Measurements from ENCODE around the gene WDPCP. TPM values are rescaled to one million over a fixed set of nuclear protein-coding genes. Genes with fewer than 3 reads are reported as not detected.
"Not testable (repeated sequence)": the region's sequence is repeated elsewhere in the genome, so short reads cannot be mapped to it uniquely, and the experiment has no call there.

WDPCP gene
- total RNA-seq (2014; rRNA removed; shearing (Covaris generic); ENCODE audit: low replicate concordance) = 7.8 and 11.0 TPM in 2 replicates

DNA sequence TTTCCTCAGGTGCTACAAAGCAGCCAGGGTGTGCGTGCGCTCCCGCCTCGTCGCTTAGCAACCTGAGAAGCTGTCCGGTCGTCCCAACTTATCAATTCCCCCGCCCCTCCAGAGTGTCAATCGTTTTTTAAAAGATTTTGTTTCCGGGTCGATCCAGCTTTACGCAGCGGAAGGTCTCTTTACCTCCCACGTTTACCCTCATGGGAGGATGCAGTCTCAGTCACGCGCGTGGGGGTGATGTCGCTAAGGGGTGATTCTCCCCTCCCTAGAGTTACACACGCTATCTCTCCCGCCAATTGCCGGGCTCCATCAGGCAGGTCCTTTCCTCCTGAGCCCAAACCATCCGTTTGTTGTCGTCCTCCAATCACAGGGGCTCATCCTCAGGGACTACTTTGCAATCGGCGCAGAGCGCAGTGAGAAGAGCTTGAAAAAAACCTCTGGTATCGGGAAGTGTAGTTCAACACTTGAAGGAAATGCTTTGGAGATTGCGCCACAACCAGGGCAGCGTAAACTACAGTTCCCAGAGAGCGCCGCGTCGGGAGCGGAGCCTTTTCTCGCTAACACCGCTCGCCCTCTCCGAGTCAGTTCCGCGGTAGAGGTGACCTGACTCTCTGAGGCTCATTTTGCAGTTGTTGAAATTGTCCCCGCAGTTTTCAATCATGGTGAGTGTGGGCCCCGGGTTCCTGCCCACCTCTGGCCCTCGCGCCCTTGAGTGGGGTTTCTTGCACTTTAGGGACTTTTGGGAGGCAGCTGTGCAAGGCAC lies at the start of gene WDPCP, which contains the start of gene MDH1:
Gene WDPCP (minus strand): TSS at position 93 of the 763 bp plus-strand sequence. CDS start 206 bp downstream, outside the sequence.
Gene MDH1 (plus strand): TSS at position 579 of the 763 bp plus-strand sequence. CDS start 81 bp downstream, at position 660.
- H3K4me3 ChIP-seq = peak within 1 kb of the TSS; percentile 84
- DNase-seq = peak; percentile 96
- H3K27me3 ChIP-seq = no peaks in the 10 kb centered on the region
- H3K36me3 ChIP-seq = peaks cover 11% of the 10 kb centered on the region
- H3K9me3 ChIP-seq = no peaks in the 10 kb centered on the region

GRCh38 chr2:63632382-63632781 lies 44.1 kb upstream of the WDPCP start:
- H3K9me3 ChIP-seq = peaks cover 2% of the 10 kb centered on the region; the same call in 1 of the 2 replicates
- H3K27me3 ChIP-seq = no peaks in the 10 kb centered on the region
- H3K4me3 ChIP-seq = no peak overlapping the region
- H3K36me3 ChIP-seq = no peaks in the 10 kb centered on the region
- no peak for DNase-seq

DNA sequence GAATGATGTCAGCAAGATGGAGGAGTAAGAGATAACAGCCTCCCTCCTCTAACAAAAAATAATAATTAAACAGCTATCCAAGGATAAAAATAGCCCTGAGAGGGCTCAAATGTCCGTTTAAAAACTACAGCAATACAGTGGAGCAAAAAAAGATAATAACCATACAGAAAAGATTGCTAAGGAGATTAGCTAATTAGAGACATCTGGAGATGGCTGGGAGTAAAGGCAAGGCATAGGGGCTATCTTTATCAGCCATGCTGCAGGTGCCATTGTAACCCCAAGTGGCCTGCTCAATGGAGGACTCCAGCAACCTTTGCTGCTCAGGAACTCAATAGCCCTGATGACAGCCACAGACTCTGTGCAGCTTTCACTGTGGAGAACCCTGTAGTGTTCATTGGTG lies 43.2 kb upstream of the WDPCP start:
- no peak for DNase-seq
- Histone ChIP-seq H3K27me3 (no peaks in the 10 kb centered on the region), H3K9me3 (peaks cover 2% of the 10 kb centered on the region; the same call in 1 of the 2 replicates), H3K36me3 (no peaks in the 10 kb centered on the region), H3K4me3 (no peak overlapping the region)

DNA sequence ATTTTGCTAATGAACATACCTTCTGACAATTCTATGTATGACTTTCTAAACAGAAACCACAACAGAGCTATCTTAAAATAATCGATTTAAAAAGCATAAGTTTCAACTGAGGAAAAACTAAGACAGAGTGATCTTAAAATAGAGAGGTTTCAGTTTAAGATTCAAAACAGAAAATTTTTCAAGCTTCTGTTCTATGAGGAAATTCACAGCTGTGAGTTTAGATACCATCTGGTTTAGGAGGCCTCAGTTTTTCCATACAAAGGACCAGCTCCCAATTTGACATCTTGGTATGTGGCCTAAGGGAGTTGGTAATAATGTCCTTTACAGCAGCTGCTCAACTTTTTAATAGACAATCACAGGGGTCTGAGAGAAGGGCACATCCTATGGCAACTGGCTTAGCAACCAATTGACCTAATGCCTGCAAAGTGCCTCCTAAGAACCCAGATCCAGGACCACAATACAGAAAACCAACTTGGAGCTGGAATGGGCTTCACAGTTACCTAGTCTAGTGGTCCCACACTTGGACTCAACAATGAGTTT lies 40.2 kb upstream of the WDPCP start:
- Histone ChIP-seq H3K36me3 (no peaks in the 10 kb centered on the region), H3K4me3 (no peak overlapping the region), H3K9me3 (no peaks in the 10 kb centered on the region), H3K27me3 (no peaks in the 10 kb centered on the region)
- DNase-seq = no peak

GRCh38 chr2:63627866-63628265 lies 39.6 kb upstream of the WDPCP start:
- Histone ChIP-seq H3K27me3 (no peaks in the 10 kb centered on the region), H3K4me3 (no peak overlapping the region), H3K9me3 (no peaks in the 10 kb centered on the region), H3K36me3 (no peaks in the 10 kb centered on the region)
- DNase-seq = no peak

- DNase-seq, H3K36me3 ChIP-seq, H3K9me3 ChIP-seq, H3K27me3 ChIP-seq, H3K4me3 ChIP-seq: not testable (repeated sequence)
Observed at GRCh38 chr2:63623763-63624162, 35.5 kb upstream of the WDPCP start.

- no peaks in the 10 kb centered on the region for H3K27me3 ChIP-seq
Observed at GRCh38 chr2:63622751-63623150, 34.5 kb upstream of the WDPCP start.

DNA sequence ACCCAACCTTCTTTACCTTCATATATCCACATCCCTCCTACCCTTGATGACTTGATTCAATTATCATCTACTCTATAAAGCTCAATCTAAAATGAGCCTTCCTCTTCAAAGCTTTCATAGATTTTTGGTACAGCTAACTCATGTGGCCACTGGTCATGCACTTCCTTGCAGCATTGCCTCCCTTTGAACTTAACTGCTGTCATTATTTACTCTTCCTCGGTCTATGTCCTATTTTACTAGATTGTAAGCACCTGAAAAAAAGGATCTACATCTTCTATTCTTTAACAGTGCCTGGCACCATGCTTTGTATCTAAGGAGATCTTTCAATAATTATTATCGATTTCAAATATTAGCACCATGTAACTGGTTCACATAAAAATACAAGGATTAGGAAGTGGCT lies 31.1 kb upstream of the WDPCP start:
- H3K4me3 ChIP-seq = no peak overlapping the region
- no peak for DNase-seq
- H3K9me3 ChIP-seq = no peaks in the 10 kb centered on the region
- H3K27me3 ChIP-seq = no peaks in the 10 kb centered on the region
- no peaks in the 10 kb centered on the region for H3K36me3 ChIP-seq

More at GRCh38 chr2:63622751-63623150, 34.5 kb upstream of the WDPCP start:
- no peaks in the 10 kb centered on the region for H3K36me3 ChIP-seq
- no peak for DNase-seq
- no peaks in the 10 kb centered on the region for H3K9me3 ChIP-seq
- no peak overlapping the region for H3K4me3 ChIP-seq

- H3K9me3 ChIP-seq = no peaks in the 10 kb centered on the region
- no peak for DNase-seq
- H3K4me3 ChIP-seq = no peak overlapping the region
- no peaks in the 10 kb centered on the region for H3K27me3 ChIP-seq
- H3K36me3 ChIP-seq = no peaks in the 10 kb centered on the region
Observed at GRCh38 chr2:63617366-63617765, 29.1 kb upstream of the WDPCP start.

DNA sequence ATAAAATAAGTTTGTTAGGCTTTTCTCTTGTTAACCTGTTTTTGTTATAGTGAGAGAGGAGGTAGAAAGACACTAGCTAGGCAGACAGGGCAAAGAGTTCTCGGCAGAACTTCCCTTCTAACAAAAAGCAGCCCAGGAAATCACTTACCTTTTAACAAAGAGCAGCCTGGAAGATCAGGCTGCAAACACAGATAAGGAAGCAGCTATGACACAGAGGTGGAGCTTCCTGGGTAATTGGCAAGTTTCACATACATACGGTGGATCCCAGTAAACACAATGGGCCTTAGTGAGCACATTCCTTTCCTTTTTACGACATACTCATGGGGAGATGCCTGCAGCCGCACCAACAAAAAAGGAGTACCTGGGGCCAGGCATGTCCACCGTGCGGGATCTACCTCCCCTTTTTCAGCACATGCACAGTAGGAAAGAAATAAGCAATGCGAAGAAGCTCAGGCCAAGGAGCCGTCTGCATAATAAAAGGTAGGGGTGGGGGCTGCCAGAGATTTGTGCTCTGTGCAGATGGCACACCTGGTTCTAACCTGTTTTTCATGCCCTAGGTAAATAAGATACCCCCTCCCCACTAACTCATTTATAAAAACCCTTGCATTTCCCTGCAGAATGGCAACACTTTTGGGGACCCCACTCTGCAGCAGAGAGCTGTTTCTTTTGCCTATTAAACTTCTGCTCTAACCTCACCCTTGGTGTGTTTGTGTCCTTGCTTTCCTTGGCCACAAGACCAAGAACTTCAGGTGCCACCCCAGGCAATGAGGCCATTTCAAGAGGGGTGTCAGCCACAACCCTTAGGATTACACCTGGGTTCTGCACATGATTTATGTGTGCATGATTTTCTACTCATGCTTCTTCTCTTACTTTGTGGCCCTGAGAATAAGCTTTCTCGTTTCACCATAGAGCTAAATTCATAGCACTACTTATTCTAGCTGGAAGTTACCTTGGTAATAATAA lies 27.0 kb upstream of the WDPCP start:
- no peaks in the 10 kb centered on the region for H3K9me3 ChIP-seq
- H3K27me3 ChIP-seq = no peaks in the 10 kb centered on the region
- no peak overlapping the region for H3K4me3 ChIP-seq
- no peaks in the 10 kb centered on the region for H3K36me3 ChIP-seq
- no peak for DNase-seq

DNA sequence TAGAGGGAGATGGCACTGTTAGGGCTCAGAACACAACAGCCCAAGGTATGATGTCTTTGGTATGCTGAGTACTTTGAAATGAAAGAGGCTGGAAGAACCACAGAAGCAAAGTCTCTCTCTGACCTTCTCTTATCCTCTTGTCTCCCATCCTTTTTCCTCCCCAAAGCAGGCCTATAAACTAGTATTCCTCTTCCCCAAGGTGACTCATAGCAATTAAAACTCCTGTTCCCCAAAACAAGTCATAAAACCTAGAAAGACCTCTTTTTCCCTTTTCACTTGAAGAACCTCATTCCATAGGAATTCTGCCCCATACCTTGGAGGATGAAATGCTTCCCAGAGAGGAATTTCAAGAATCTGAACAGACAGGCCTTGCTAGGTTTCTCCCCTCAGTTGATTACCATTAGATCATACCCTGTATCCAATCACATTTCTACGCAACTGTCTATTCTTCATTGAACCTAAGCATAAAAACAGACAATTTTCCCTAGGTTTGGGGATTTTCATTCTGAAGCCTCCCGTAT lies 26.2 kb upstream of the WDPCP start:
- no peak for DNase-seq
- no peak overlapping the region for H3K4me3 ChIP-seq
- H3K9me3 ChIP-seq = no peaks in the 10 kb centered on the region
- no peaks in the 10 kb centered on the region for H3K36me3 ChIP-seq
- no peaks in the 10 kb centered on the region for H3K27me3 ChIP-seq

DNA sequence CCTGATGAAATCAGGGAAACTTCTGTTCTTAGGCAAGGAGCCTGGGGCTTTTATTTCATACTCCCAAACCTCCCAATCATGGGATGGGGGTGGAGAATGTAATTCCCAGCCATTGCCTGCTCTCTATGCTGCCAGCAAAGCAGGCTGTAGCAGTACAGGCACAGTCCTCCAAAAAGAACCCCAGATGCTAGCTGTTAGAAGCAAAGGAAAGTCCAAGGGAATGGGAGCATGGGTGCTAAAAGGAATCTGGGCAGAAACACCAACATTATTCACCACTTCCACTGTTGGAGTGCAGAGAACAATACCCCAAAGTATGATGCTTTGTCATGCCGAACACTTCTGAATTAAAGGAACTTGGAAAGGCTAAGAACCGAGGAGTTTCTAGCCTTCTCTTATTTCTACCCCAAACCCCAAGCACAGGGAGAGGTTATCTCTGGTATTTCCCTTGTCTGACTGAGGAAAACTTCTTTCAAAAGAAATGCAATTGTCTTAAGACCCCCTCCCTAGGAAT lies 25.2 kb upstream of the WDPCP start:
- no peak for DNase-seq

DNA sequence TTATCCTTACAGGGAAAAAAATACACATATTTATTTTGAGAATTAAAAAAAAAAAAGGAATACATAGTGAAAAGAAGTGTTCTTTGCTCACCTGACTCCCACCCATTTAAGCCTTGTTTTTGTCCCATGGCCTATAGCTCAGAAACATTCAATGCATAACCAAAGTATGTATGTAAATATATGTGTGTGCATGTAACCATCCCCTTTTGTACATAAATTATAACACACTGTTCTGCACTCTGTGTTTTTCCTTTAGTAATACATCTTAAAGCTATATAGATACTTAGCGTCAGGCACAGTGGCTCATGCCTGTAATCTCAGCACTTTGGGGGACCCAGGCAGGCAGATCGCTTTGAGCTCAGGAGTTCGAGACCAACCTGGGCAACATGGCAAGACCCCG lies 22.2 kb upstream of the WDPCP start:
- Histone ChIP-seq H3K4me3 (no peak overlapping the region), H3K9me3 (no peaks in the 10 kb centered on the region), H3K36me3 (peaks cover 11% of the 10 kb centered on the region), H3K27me3 (no peaks in the 10 kb centered on the region)
- no peak for DNase-seq

More for the DNA sequence above, 25.2 kb upstream of the WDPCP start:
- H3K4me3 ChIP-seq = no peak overlapping the region
- no peaks in the 10 kb centered on the region for H3K27me3 ChIP-seq
- H3K9me3 ChIP-seq = no peaks in the 10 kb centered on the region
- no peaks in the 10 kb centered on the region for H3K36me3 ChIP-seq

- not testable (repeated sequence) for H3K27me3 ChIP-seq, H3K4me3 ChIP-seq, H3K9me3 ChIP-seq
- DNase-seq = peak; percentile 10
- peaks cover 24% of the 10 kb centered on the region for H3K36me3 ChIP-seq
Observed at GRCh38 chr2:63608865-63609264, 20.6 kb upstream of the WDPCP start.

GRCh38 chr2:63604666-63605065 lies 16.4 kb upstream of the WDPCP start:
- H3K36me3 ChIP-seq = peaks cover 49% of the 10 kb centered on the region
- no peak for DNase-seq

GRCh38 chr2:63600881-63601460 lies 12.7 kb upstream of the WDPCP start:
- Histone ChIP-seq H3K27me3 (no peaks in the 10 kb centered on the region), H3K9me3 (no peaks in the 10 kb centered on the region), H3K36me3 (peaks cover 53% of the 10 kb centered on the region), H3K4me3 (no peak overlapping the region)
- DNase-seq = no peak

More at GRCh38 chr2:63604666-63605065, 16.4 kb upstream of the WDPCP start:
- Histone ChIP-seq H3K27me3 (no peaks in the 10 kb centered on the region), H3K9me3 (no peaks in the 10 kb centered on the region), H3K4me3 (no peak overlapping the region)
